GM21515 (cell line): ENCODE measurements around the gene POU2AF2.
"Not testable (repeated sequence)": the region's sequence is repeated elsewhere in the genome, so short reads cannot be mapped to it uniquely, and the experiment has no call there.

Experiments used
- ATAC-seq: cut with Tn5 transposase; IDR thresholded peaks from one replicate; pipeline ENCODE4 v1.9.1; 2021; ENCODE audit not compliant: unreplicated experiment

POU2AF2 gene, protein sequence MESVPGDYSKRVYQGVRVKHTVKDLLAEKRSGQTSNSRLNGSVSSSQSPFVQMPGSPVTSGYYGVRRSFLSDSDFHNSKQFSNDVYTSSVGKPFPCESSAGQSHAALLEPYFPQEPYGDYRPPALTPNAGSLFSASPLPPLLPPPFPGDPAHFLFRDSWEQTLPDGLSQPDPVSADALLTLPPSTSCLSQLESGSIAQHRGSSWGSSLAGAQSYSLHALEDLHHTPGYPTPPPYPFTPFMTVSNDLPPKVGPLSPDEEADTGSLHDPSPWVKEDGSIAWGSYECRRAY

DNA sequence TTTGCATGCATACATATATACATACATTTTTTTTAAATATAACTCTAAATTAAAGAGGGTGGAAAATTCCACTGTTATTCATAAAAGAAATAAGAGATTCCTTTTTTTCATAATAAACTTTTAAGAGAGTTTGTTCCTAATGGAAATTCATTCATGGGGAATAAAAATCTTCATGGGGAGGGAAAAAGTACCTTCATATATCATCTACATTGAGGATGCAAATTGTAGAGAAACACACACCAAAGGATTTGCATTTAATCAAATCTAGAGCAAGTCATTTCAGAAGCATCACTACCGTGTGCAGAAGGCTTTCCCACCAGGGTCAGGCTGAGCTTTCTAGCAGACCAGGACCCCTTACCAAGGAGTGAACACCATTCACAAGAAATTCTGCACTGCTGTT, at the start of gene POU2AF2:
TSS of gene POU2AF2 (plus strand) at position 301 of the 400 bp plus-strand sequence. CDS start 129 bp downstream, outside the sequence.
- no peak for ATAC-seq

DNA sequence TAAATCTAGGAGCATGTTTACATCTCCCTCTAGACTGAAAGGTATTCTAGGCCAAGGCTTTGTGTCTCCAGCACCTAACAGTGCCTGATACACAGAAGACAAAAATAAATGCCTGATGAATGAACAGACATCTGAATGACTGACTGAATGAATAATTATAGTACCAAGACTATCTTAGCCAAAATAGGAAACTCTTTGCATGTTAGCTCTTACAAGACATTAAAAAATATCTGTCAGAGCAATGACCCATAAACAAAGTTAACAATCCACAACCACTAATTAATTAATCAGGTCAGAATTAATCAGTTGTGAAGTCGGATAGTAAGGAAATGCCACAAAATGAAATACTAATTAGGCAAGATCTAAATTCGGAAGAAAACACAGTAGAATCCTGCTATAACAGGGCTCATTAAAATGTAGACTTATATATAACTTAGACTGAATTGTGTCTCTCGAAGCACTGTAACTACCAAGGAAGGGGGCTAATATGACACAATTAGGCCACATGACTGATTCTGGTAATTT, 45.5 kb upstream of the POU2AF2 start:
- no peak for ATAC-seq

DNA sequence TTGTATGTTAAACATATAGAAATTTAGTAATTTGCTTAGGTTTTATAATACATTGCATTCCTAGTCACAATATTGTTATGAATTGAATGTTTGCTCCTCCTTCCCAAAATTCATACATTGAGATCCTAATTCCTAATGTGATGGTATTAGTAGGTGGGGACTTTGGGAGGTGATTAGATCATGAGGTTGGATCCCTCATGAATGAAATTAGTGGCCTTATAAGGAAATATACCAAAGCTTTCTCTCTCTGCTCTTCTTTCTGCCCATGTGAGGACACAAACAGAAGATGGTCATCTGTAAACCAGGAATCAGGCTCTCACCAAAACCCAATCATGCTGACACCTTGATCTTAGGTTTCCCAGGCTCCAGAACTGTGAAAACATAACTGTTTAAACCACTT, 41.3 kb upstream of the POU2AF2 start:
- no peak for ATAC-seq

DNA sequence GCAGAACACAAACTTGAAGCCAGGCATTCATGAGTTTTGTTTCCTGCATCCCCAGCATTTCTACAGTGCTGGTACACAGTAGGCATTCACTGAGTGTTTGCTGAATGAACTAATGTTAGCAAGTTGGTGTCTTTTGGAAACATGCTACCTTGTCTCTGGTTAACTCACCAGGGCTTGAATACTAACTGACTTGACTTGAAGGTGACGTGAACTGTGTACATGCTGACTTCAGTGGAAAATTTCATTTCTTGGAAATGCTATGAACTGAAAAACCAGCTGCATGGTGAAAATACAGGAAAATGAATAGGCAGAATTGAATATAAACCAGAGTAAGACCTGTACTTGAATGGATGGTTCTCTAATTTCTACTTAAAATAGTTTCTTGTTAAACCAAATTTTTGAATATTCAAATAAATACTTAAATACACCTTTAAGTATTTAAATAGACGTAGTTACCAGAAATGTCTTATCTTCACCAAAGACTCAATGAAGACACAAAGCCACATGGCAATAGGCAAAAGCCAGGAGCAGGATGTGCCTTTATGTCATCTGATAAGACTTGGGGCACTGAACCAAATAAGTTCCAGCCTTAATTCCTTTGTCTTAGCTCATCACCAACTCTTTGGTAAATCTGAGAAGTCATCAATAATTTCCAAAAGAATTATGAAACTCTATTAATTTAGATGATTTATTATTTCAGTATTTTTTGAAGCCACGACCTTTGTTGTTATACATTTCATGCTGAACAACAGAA, 39.7 kb upstream of the POU2AF2 start:
- no peak for ATAC-seq

DNA sequence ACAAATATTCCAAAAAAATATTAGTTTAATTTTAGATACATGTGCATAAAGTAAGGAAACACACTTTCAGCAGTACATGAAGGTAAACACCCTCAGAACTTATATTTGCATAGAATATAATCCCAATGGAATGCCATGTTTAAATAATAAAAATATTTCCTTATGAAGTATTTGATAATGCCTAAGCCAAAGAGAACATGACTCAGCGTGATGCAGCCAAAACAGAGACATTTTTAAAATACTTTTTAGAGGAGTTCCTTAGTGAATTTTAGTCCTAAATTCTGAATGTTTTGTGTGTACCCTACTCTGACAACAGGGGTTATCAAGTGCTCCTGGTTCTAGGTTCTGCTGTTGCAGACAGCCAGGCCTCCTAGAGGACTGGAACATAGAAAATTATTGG, 39.1 kb upstream of the POU2AF2 start:
- no peak for ATAC-seq

DNA sequence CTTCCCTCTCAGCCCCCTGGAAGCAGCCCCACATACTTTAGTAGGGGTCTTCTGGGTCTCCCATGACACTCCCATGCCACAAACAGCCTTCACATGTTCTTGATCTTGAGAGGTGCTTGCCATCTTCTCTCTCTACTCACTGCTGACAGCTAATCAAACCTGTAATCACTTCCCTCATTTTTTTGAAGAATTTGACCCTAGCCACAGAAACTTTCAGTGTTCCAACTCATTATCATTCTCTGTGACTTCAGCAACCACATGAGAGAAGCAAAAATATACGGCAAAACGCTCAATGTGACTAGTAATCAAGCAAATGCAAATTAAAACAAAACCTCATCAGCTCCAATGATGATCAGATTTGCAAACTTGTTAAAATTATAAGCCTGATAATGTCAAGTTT, 38.3 kb upstream of the POU2AF2 start:
- ATAC-seq, result no peak

DNA sequence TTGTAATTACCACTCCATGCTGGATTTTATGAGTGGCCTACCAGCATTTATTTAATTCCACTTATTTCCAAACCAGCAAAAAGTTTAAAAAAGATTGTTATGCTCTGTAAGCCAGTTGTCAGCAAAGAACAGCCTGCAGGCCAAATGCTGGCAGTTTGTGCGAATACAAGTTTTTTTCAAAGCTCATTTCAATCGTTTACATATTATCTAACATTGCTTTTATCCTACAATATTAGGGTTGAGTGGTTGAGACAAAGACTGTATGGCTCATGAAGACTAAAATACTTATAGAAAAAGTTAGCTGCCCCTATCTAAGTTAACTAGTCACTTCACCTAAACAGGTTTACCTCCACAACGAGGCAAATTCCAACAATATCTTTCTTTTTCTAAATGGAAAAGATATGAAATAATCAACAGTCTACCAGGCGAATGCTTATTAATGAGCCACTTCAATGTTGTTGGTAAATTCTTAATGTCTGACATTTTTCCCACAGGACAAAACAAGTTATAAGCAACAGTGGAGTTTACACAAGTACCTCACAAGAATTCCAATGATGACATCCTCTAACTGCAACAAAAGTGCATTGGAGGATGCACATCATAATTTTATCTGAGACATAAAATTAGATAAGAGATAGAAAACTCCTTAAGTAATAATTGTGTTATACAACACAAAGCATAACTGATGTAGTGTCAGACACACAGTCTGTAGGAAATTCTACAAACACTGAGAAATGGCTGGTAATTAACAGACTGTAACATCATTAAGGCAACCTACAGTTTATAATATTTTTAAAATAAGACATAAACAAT, 35.8 kb upstream of the POU2AF2 start:
- no peak for ATAC-seq

DNA sequence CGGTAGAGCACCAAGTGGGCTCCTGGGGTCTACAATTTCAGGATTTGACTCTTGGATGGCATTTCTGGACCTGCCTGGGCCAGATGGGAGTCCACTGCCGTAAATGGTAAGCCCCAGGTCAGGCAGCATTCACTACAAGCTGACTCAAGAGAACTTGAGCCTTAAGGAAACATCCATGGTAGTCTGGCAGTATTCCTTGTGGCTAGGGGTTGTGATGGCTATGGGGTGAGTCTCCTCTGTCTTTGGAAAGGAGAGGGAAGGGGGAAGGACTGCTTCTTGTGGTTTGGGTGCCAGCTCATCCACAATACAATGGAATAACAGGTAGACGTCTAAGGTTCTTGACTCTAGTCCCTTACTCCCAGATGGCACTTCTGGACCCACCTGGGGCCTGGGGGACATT, 32.3 kb upstream of the POU2AF2 start:
- ATAC-seq, result no peak

DNA sequence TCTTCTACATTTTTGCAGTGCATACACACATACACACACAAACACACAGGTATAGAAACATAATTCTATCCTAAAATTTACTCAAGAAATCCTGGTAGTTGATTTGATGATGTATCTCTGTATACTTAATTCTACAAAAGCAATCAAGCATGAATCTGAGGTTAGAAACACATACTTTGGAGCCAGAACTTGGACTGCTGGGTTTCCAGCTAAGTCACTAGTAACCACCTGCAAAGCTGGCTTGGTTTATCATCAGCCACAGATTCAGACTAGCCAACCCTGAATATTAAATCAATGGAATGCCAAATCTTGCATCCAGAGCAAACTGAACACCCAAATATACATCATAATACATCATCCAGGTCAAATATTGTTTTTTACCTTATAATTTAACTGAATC, 24.8 kb upstream of the POU2AF2 start:
- no peak for ATAC-seq

DNA sequence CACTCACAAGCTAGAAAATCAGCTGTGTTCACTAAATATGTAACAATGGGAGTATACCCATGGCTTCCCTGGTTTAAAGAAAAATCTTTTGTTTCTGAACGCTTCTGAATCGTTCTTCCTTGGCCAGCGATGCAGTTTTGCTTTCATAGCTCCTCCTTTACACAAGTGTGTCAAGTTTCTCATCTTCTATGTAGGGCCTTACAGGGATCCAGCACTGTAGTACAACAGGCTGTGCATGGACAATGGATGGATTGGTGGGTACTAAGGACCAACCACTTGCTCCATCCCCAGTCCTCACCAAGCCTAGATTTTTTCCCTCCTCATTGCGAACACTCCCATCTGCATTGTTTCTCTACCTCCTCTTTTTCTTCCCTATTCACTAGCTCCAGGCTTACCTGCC, 24.3 kb upstream of the POU2AF2 start:
- ATAC-seq, result no peak

DNA sequence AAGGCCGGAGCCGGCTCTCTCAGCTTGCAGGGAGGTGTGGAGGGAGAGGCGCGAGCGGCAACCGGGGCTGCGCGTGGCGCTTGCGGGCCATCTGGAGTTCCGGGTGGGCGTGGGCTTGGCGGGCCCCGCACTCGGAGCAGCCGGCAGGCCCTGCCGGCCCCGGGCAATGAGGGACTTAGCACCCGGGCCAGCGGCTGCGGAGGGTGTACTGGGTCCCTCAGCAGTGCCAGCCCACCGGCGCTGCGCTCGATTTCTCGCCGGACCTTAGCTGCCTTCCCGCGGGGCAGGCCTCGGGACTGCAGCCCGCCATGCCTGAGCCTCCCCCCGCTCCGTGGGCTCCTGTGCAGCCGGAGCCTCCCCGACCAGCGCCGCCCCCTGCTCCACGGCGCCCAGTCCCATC, 23.6 kb upstream of the POU2AF2 start:
- ATAC-seq, result not testable (repeated sequence)

DNA sequence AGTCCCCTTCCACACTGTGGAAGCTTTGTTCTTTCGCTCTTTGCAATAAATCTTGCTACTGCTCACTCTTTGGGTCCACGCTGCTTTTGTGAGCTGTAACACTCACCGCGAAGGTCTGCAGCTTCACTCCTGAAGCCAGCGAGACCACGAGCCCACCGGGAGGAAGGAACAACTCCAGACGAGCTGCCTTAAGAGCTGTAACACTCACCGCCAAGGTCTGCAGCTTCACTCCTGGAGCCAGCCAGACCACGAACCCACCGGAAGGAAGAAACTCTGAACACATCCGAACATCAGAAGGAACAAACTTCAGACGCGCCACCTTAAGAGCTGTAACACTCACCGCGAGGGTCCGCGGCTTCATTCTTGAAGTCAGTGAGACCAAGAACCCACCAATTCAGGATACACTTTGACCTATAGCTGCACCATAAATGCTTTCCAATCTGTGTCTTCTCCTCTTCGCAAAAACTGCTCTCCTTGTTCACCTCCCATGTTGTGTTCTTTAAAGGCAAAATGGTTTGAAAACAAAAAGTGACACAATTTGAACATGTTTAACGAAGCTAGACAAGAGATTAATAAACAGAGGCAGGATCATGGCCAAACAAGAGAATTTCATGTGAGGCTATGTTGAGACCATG, 22.6 kb upstream of the POU2AF2 start:
- ATAC-seq, result not testable (repeated sequence)

DNA sequence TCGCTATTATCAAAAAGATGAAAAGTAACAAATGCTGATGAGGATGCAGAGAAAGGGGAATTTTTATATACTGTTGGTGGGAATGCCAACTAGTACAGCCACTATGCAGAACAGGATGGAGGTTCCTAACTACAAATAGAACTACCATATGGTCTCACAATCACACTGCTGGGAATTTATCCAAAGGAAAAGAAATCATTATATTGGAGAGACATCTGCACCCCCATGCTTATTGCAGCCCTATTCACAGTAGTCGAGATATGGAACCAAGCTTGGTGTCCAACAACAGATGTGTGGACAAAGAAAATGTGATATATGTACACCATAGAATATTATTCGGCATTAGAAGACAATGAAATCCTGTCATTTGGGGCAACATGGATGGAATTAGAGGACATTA, 19.6 kb upstream of the POU2AF2 start:
- ATAC-seq, result no peak

DNA sequence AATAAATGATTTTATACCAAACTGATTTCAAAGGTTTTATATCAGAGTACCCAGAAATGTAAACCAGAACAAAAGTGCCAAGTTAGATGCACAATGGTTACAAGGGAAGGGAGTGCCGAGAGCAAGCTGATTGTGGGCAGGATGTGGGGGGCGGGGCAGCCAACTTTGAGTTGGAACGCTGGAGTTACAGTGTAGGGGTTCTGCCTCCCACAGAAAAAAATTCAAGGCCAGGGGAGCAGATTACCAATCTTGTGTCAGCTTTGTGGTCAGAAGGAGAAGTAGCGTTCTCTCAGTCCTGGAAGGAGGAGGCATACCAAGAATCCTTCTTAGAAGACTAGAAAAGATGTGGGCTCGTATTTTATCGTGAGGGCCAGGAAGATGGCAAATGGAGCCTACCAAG, 15.9 kb upstream of the POU2AF2 start:
- no peak for ATAC-seq

DNA sequence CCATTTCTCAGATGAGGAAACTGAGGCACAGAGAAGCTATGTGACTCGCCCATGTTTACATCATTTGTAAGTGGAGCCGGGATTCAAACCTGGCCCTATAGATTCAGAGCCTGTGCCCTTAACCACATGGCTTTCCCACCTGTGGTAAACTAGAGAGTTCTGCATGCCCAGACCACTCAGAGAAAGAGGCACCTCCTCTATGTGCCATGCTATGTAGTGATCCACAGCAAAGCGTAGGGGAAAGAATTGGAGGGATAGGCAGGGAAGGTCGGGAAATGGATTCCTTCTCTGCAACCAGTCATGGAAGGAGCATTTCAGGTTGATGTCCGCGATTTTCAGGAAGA, 15.4 kb upstream of the POU2AF2 start:
- ATAC-seq, result peak; percentile 23

DNA sequence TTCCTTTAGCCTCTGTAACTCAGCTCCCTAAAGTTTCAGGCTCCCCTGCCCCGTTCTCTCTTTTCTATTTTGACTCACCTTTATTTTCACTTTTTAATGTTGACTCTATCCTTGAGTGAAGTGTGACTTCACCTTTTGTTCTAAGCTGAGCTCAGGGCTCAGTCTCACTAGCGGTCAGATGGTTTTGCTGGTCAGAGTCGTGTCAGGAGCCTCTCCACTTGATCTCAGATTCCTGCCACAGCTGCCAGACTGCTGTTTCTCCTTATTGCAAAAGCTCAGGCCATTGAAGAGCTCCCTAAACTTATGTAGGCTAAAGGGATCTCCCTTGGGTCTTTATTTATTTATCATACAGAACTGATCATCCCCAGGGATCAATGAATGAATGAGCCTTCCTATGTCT, 13.7 kb upstream of the POU2AF2 start:
- no peak for ATAC-seq

DNA sequence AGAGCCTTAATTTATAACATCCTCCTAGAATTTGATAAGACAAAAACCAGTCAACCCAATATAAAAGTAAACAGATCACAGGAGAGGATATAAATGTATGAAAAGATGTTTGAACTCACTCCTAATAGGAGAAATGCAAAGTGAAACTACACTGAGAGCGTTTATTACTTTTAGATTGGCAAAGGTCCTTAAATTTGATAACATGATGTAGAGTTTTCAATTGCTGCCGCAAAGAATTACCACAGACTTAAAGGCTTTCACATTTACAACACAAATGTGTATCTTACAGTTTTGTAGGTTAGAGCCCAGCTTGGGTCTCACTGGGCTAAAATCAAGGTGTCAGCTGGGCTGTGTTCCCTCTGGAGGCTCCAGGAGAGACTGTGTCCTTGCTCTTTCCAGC, 9.1 kb upstream of the POU2AF2 start:
- ATAC-seq, result no peak

DNA sequence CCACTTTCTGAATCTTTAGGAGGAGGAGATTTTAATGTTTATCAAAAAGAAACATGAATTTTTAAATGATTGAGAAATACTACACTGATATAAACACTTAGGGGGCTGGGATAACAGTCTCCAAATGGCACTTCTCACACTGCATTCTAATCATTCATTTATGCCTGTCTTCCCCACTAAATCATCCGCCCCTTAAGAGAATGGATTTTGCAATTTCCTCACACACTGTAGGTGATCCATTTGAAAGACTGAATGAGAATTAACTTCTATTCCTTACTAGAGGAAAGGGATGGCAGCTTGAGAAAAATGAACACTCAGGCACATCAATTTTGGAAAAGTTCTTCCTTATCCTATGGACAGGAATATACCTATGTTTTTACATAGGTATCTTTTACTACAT, 7.6 kb upstream of the POU2AF2 start:
- no peak for ATAC-seq

DNA sequence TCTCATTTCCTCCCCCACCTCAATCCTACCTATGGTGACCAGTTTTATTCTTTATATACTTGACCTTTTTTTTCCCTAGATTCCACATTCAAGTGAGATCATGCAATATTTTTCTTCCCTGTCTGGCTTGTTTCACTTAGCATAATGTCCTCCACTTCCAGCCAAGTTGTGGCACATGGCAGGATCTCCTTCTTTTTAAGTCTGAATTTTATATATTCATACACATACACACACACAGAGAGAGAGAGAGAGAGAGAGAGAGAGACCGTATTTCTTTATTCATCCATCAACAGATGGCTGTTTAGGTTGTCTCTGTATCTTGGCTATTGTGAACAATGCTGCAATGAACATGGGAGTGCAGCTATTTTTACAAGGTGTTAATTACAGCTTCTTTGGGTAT, 1.4 kb downstream of the POU2AF2 start:
- no peak for ATAC-seq

DNA sequence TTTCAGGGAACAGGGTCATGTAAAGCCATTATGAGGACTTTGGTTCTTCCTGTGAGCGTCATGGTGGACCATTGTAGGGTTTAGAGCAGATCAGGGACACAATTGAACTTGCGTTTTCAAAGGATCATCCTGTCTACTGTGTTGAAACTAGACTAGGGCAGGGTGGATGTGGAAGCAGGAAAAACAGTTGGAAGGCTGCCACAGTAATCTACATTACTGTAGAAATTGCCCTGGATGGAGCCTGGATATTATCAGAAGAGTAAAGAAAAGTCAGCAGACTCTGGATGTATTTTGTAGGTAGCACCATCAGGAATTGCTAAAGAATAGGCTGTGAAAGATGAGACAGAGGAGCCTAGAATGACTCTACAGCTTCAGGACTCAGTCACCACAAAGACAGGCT, 5.4 kb downstream of the POU2AF2 start:
- ATAC-seq, result no peak

DNA sequence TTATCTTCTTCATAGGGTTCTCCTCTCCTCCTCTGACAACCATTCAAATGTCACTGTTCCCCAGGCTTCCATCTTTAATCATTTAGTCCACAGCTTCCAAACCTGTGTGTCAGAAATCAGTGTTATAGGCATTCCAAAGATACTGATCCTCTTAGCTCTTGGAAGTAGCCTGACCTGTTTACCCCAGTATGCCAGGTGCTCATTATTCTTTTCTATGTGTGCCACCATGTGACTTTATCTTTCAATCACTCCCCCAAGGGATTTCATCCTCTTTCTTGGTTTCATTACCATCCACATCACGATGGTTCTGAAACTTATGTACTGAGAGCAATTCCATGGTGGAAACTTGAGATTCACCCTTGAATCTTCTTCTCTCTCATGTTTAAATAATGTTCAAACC, 7.6 kb downstream of the POU2AF2 start:
- ATAC-seq, result no peak
